ENCODE results near the gene TNS3. TPM values are rescaled to one million over a fixed set of nuclear protein-coding genes. Genes with fewer than 3 reads are reported as not detected.
A peak's percentile ranks its signal among the peaks of the same experiment; 100 is the strongest.

TNS3 gene
- total RNA-seq, 1 donor from 2014 or later, result 5.7 TPM

DNA sequence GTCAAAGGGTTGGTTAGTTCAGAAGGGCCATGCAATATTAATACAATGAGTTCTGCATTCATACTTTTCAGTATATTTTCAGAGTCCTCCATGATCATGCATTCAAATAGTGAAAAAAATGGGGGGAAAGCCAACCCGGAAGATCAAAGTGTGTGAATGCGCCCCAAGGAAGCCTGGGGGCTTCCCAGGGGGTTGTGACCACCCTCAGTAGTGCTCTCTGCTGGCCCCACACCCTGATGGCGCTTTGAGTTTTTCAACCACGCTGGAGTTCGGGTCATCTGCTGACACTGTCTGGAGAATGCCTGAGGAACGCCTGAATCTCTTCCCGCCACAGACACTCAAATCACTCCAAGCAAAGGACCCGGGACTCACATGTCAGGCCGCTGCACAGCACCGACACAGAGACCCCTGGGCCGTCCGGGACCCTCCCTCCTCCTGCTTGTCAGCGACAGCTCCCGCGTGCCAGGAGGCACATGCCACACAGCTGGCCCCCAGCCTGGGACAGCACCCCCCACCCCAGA lies 1.0 kb downstream of the TNS3 start:
- no peak for DNase-seq
- Mint-ChIP-seq H3K27ac (no peak overlapping the region), H3K36me3 (ENCODE audit: low read depth) (no peaks in the 10 kb centered on the region), H3K27me3 (peaks cover 33% of the 10 kb centered on the region), H3K4me1 (peaks cover 4% of the 10 kb centered on the region), H3K9me3 (no peaks in the 10 kb centered on the region), H3K4me3 (no peak overlapping the region)
- intact Hi-C loops (cut with micrococcal nuclease), result no loop called here

DNA sequence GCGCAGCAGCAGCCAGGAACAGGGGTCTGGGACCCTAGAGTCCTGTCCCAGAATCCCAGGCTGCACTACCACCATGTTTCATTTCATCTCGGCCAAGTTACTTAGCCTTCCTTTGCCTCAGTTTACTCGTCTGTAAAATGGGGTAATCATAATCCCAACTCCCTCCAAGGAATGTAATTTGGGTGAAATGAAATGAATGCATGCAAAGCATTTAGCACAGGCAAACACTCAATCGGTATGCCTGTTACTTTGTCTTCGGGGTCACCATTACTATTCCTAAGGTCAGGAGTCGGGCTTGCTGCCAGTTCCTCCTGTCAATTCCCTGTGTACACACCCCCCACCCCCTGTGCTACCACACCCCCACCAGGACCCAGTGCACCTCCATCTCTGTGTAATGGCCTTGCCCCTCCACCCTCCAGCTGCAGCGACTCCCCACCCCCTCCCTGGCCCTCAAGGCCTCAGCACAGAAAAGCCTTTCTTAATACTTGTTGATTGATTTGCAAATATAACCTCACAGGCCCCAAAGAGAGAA lies 1.7 kb downstream of the TNS3 start:
- Mint-ChIP-seq H3K27ac (no peak overlapping the region), H3K4me3 (no peak overlapping the region)

GRCh38 chr7:47579458-47579857 lies 2.5 kb downstream of the TNS3 start:
- no peak for DNase-seq
- H3K9me3 Mint-ChIP-seq, result no peaks in the 10 kb centered on the region
- intact Hi-C loops (cut with micrococcal nuclease), result no loop called here
- H3K36me3 Mint-ChIP-seq (ENCODE audit: low read depth), result no peaks in the 10 kb centered on the region
- no peak overlapping the region for H3K4me3 Mint-ChIP-seq
- H3K27ac Mint-ChIP-seq, result no peak overlapping the region
- peaks cover 34% of the 10 kb centered on the region for H3K27me3 Mint-ChIP-seq
- H3K4me1 Mint-ChIP-seq, result peaks cover 4% of the 10 kb centered on the region

More for the DNA sequence above, 1.7 kb downstream of the TNS3 start:
- Mint-ChIP-seq H3K36me3 (ENCODE audit: low read depth) (no peaks in the 10 kb centered on the region), H3K9me3 (no peaks in the 10 kb centered on the region), H3K27me3 (peaks cover 33% of the 10 kb centered on the region), H3K4me1 (peaks cover 4% of the 10 kb centered on the region)
- intact Hi-C loops (cut with micrococcal nuclease), result no loop called here
- no peak for DNase-seq

DNA sequence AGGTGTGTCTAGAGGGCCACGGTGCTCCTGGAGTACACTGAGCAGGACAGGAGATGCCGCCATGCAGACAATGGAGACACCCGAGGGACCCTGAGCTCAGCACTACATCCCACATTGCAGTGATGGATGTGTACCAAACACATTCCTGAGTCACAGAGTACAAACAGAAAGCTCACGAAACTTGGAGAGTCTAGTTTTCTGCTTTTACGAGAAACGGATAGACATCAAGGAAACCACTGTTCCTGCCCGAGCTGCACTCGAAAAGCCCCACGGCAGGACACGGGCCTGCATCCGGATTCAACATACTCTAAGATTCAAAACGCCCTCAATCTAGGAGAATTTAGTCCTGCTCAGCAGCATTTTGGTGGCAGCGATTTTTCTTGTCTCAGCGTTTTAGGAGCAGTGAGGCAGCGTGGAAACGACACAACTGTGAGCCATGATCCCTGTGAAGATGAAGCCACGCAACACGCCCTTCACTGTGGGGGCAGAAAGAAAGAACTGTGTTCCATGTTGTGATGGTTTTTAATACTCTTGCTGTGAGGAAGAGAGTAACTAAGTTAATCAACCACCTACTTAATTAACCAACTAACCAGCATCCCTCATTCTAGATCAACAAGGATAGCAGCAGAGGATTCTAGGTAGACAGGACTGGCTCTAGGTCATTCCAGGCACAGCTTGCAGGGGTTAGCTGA lies 3.2 kb downstream of the TNS3 start:
- peaks cover 4% of the 10 kb centered on the region for H3K4me1 Mint-ChIP-seq
- peaks cover 37% of the 10 kb centered on the region for H3K27me3 Mint-ChIP-seq
- peak; percentile 68 for DNase-seq
- no peaks in the 10 kb centered on the region for H3K9me3 Mint-ChIP-seq
- H3K4me3 Mint-ChIP-seq, result no peak overlapping the region
- peak overlapping the region; percentile 5 for H3K27ac Mint-ChIP-seq
- intact Hi-C loops (cut with micrococcal nuclease), result no loop called here
- H3K36me3 Mint-ChIP-seq (ENCODE audit: low read depth), result no peaks in the 10 kb centered on the region

DNA sequence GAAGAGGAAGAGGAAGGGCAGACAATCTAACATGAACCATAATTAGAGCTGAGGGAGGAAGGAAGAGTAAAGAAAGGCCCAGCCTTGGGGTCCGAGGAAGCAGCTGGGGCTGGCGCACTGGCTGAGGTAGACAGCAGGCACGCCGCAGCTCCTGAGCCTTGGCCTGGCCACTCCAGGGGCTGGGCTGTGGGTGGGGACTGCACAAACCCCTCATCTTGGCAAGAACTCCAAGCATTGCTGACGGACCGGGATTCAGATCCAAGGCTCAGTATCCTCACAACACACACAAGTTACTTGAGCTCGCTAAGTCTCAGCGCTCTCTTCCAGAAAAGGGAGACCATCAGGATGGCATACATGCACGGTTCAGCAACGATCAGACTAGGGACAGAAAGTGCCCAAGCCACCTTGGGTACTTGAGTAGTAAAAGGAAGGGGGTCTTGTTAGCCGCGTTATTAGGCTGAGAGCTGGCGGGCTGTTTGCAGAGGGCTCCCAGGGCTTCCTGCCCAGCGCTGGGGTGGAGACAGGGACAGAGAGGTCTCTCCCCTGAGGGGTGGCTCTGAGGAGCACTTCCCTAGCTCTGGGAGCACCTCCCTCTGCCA lies 4.5 kb downstream of the TNS3 start:
- H3K27me3 Mint-ChIP-seq, result peaks cover 24% of the 10 kb centered on the region
- H3K4me3 Mint-ChIP-seq, result no peak overlapping the region
- H3K9me3 Mint-ChIP-seq, result no peaks in the 10 kb centered on the region
- H3K27ac Mint-ChIP-seq, result no peak overlapping the region
- intact Hi-C loops (cut with micrococcal nuclease), result no loop called here
- H3K36me3 Mint-ChIP-seq (ENCODE audit: low read depth), result no peaks in the 10 kb centered on the region
- DNase-seq, result no peak
- H3K4me1 Mint-ChIP-seq, result peaks cover 4% of the 10 kb centered on the region

- no peaks in the 10 kb centered on the region for H3K9me3 Mint-ChIP-seq
- no peak for DNase-seq
- intact Hi-C loops (cut with micrococcal nuclease), result no loop called here
- no peaks in the 10 kb centered on the region for H3K36me3 Mint-ChIP-seq (ENCODE audit: low read depth)
- H3K27me3 Mint-ChIP-seq, result peaks cover 22% of the 10 kb centered on the region
- H3K4me1 Mint-ChIP-seq, result peaks cover 4% of the 10 kb centered on the region
- H3K27ac Mint-ChIP-seq, result no peak overlapping the region
- H3K4me3 Mint-ChIP-seq, result no peak overlapping the region
Observed at GRCh38 chr7:47576866-47577306, 5.0 kb downstream of the TNS3 start.

DNA sequence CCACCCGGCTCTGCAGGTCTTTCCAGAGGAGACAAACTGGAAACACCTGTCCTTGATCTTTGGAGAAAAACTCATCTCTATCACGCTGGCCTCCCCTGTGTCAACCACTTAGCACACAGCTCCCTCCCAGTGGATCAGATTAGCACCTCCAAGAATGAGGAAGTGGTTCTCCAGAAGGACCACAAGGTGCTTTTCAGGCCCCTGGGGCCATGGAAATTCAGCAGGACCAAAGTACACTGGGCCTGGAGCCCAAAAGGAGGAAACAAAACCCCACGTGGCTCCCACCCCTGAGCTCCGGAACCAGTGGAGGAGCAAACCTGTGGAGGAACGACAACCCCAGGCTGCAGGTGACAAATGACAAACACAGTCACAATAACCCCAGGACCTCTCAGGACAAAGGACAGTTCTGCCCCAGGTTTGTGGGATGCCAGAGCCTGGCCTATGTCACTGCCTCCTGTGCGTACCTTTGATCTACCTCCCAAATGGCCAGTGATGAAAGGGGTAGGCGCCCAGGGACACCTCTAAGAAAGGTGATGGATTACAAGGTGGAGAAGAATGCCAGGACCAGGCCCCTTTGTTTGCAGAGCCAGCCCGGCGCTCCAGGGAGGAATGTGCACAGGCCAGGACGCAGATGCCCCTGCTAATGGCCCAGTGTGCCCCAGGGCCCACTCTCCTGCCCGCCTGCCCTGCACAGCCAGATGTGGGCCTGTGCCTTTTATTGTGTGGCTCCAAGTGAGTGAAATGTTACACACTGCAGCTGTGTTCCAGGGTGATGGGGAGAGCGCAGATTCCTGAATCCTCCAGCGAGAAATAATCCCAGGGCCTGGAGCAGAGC lies 5.7 kb downstream of the TNS3 start:
- H3K9me3 Mint-ChIP-seq, result no peaks in the 10 kb centered on the region
- no peak overlapping the region for H3K27ac Mint-ChIP-seq
- no peak overlapping the region for H3K4me3 Mint-ChIP-seq
- intact Hi-C loops (cut with micrococcal nuclease), result no loop called here
- peaks cover 22% of the 10 kb centered on the region for H3K27me3 Mint-ChIP-seq
- H3K4me1 Mint-ChIP-seq, result peaks cover 4% of the 10 kb centered on the region
- DNase-seq, result no peak
- no peaks in the 10 kb centered on the region for H3K36me3 Mint-ChIP-seq (ENCODE audit: low read depth)

DNA sequence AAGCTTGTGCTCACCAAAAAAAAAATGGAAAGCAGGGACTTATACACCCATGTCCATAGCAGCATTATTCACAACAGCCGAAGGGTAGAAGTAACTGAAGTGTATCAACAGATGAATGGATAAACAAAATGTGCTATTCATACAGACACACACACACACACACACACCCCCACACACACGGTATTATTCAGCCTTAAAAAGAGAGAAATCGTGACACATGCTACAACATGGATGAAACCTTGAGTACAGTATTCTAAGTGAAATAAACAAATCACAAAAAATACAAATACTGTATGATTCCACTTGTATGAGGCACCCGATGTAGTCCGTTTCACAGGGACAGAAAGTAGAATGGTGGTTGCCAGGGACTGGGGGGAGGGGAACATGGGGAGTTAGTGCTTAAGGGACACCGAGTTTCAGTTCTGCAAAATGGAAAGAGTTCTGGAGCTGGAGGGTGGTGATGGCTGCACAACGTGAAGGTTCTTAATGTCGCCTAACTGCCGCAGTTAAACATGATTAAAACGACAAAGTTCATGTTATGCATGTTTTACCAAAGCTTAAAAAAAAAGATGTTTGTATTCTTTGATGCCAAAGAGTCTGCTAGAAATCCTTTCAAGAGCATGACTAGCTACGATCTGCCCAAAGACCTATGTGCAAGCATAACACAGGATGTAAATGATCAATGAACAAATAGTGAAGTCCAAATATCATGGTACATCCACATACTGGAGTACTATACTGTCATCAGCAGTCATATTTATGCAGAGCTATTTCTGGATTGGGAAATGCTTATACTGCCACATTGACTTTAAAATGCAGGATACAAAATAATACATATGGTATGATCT lies 7.2 kb downstream of the TNS3 start:
- Mint-ChIP-seq H3K4me3 (no peak overlapping the region), H3K27me3 (peaks cover 11% of the 10 kb centered on the region), H3K36me3 (ENCODE audit: low read depth) (no peaks in the 10 kb centered on the region), H3K9me3 (no peaks in the 10 kb centered on the region), H3K27ac (no peak overlapping the region), H3K4me1 (peaks cover 4% of the 10 kb centered on the region)
- intact Hi-C loops (cut with micrococcal nuclease), result no loop called here
- DNase-seq, result no peak

DNA sequence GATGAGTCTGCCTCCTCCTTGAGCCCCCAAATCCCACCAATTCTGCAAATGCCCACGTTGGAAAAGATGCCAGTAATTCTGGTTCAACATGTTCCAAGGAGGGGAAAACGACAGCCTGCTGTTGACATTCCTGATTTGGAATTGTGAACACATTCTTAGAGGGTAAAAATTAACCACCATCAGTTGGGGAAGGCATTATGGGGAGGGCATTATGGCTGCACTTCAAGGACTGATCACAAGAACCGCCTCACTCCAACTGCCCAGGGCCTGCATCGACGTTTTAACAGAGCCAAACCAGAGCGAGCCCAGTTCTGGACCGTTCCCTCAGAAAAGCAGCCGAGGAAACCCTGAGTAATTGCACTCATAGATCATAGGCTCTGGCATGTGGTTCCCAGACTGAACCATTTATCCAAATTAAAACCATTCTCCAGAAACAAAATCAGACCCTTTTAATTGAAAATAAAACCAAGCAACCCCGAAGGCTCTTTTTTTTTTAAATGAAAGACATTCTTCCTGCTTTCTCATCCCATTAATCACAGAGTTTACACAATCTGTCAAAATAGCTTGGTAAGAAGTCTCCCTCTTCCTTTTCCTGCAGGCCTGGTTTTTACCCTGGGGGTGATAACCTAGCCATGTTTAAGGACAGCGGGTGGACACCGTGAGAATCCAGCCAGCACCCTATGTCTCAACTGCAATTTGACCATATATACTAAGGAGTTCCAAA lies 8.0 kb downstream of the TNS3 start:
- DNase-seq, result no peak
- Mint-ChIP-seq H3K4me3 (no peak overlapping the region), H3K27ac (no peak overlapping the region), H3K27me3 (peaks cover 8% of the 10 kb centered on the region), H3K4me1 (peaks cover 2% of the 10 kb centered on the region), H3K9me3 (no peaks in the 10 kb centered on the region), H3K36me3 (ENCODE audit: low read depth) (no peaks in the 10 kb centered on the region)
- intact Hi-C loops (cut with micrococcal nuclease), result no loop called here

GRCh38 chr7:47572939-47573757 lies 8.8 kb downstream of the TNS3 start:
- no peak for DNase-seq
- Mint-ChIP-seq H3K36me3 (ENCODE audit: low read depth) (no peaks in the 10 kb centered on the region), H3K27me3 (peaks cover 8% of the 10 kb centered on the region), H3K27ac (no peak overlapping the region), H3K9me3 (no peaks in the 10 kb centered on the region), H3K4me3 (no peak overlapping the region), H3K4me1 (no peaks in the 10 kb centered on the region)
- intact Hi-C loops (cut with micrococcal nuclease), result no loop called here

DNA sequence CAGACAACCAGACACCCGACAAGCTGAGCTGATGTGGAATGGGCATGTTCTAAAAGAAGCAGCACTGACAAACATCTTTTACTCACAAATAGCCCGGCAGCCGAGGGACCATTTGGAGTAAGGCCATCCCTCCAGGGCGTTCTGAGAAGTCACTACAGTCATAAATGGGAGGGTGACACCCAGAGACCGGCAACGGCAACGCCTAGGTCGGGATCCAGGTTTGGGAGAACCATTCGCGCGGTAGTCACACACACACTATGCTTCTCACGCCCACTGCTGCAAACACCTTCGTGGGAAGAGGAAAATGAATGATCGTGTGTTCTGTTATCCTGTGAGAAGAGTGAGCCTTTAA lies 9.8 kb downstream of the TNS3 start:
- H3K4me1 Mint-ChIP-seq, result no peaks in the 10 kb centered on the region
- H3K36me3 Mint-ChIP-seq (ENCODE audit: low read depth), result no peaks in the 10 kb centered on the region
- no peak for DNase-seq
- H3K27ac Mint-ChIP-seq, result no peak overlapping the region
- no peaks in the 10 kb centered on the region for H3K9me3 Mint-ChIP-seq
- intact Hi-C loops (cut with micrococcal nuclease), result no loop called here
- no peak overlapping the region for H3K4me3 Mint-ChIP-seq
- H3K27me3 Mint-ChIP-seq, result peaks cover 8% of the 10 kb centered on the region

DNA sequence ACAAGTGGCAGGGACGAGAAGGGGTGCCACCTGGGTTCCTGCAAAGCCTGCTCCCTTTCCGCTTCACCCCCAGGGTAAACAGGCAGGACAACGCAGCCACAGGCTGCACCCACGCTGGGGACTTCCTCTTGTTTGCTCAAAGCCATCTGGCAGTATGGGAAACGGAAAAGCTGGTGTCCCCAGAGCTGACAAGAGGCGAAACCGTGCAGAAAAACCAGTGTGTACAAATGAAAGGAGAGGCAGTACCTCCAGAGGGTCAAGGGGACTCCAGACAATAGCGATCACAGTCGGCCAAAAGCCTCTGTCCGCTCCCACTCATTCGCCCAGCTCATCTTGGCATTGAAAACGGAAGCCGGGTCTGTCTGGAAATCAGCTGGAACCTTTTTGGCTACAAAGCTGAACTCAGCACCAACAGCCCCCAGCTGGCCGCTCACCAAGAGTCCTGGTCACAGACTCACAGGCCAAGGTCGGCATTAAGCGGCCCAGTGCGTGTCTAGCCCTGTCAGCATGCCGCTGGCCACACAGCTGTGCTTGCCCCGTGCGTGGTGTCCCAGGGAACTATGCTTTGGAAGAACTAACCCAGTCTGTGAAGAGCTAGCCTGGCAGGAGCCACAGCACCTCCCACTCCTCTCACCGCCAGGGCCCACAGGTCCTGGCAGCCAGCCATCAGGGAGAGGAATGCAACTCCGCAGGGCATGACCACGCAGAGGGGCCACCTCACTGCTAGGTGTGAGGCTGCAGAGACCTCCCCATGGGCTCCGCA lies 10.4 kb downstream of the TNS3 start:
- DNase-seq, result no peak
- Mint-ChIP-seq H3K27me3 (peaks cover 8% of the 10 kb centered on the region), H3K36me3 (ENCODE audit: low read depth) (no peaks in the 10 kb centered on the region), H3K9me3 (no peaks in the 10 kb centered on the region), H3K27ac (no peak overlapping the region), H3K4me1 (no peaks in the 10 kb centered on the region), H3K4me3 (no peak overlapping the region)
- intact Hi-C loops (cut with micrococcal nuclease), result no loop called here
